ENCODE measurements around the gene LENG8. TPM values are rescaled to one million over a fixed set of nuclear protein-coding genes. Genes with fewer than 3 reads are reported as not detected.

The LENG8 gene
- total RNA-seq, 1 donor from 2014 or later, result 193 TPM

DNA sequence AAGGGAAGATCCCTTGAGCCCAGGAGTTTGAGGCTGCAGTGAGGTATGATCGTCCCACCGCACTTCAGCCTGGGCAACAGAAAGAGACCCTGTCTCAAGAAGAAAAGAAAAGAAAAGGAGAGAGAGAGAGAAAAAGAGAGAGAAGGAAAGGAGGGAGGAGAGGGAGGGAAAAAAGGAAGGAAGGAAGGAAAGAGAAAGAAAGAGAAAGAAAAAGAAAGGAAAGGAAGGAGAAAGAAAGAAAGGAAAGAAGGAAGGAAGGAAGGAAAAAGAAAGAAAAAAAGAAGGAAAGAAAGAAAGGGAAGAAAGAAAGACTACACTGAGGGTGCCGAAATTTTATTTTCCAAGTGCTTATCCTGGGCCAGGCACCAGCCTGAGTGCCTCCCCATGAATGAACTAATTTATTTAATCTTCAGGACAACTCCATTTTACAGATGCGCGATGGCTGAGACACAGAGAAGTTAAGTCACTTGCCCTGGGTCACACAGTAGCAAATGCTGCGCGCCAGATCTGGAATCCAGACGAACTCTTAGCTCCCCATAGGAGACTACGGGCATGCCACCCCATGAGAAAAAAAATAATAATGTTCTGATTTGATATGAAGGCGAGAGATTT, 21.4 kb downstream of the LENG8 start:
- Mint-ChIP-seq H3K4me3 (ENCODE audit: unreplicated experiment) (peak overlapping the region; percentile 79), H3K27ac (ENCODE audit: unreplicated experiment) (peak overlapping the region; percentile 49), H3K9me3 (ENCODE audit: unreplicated experiment) (no peaks in the 10 kb centered on the region), H3K36me3 (ENCODE audit: low read depth, unreplicated experiment) (peaks cover 8% of the 10 kb centered on the region), H3K27me3 (ENCODE audit: low read depth, unreplicated experiment) (no peaks in the 10 kb centered on the region), H3K4me1 (ENCODE audit: low read depth, unreplicated experiment) (peaks cover 18% of the 10 kb centered on the region)
- no peak for FAIRE-seq
- Histone ChIP-seq H2AFZ (ENCODE audit: low read depth, low read length) (no peak overlapping the region), H3K36me3 (ENCODE audit: insufficient read depth, low read length) (no peaks in the 10 kb centered on the region), H3K4me1 (ENCODE audit: insufficient read depth, low read length) (peaks cover 14% of the 10 kb centered on the region), H3K9me3 (ENCODE audit: insufficient read depth, low read depth, low read length) (no peaks in the 10 kb centered on the region), H3K27ac (ENCODE audit: low read depth, low read length) (no peak overlapping the region), H4K20me1 (ENCODE audit: insufficient read depth, low read length) (no peaks in the 10 kb centered on the region), H3K4me3 (ENCODE audit: insufficient read depth, low read depth, low read length) (peak overlapping the region; percentile 33), H3K4me2 (ENCODE audit: low read length) (peak overlapping the region; percentile 78), H3K27me3 (ENCODE audit: insufficient read depth, low read length) (peaks cover 13% of the 10 kb centered on the region), H3K79me2 (ENCODE audit: insufficient read depth, low read length) (no peaks in the 10 kb centered on the region), H3K9ac (ENCODE audit: low read length) (no peak overlapping the region)
- no peak for DNase-seq (ENCODE audit: low read depth)
- no peak for TF ChIP-seq EZH2 (IDR thresholded peaks at IDR 0.05; ENCODE audit: insufficient read depth, low read length)
- TF ChIP-seq, protein P1, sequence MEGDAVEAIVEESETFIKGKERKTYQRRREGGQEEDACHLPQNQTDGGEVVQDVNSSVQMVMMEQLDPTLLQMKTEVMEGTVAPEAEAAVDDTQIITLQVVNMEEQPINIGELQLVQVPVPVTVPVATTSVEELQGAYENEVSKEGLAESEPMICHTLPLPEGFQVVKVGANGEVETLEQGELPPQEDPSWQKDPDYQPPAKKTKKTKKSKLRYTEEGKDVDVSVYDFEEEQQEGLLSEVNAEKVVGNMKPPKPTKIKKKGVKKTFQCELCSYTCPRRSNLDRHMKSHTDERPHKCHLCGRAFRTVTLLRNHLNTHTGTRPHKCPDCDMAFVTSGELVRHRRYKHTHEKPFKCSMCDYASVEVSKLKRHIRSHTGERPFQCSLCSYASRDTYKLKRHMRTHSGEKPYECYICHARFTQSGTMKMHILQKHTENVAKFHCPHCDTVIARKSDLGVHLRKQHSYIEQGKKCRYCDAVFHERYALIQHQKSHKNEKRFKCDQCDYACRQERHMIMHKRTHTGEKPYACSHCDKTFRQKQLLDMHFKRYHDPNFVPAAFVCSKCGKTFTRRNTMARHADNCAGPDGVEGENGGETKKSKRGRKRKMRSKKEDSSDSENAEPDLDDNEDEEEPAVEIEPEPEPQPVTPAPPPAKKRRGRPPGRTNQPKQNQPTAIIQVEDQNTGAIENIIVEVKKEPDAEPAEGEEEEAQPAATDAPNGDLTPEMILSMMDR (IDR thresholded peaks at IDR 0.05; ENCODE audit: insufficient read depth, low read depth, low read length), result no peak

GRCh38 chr19:54470991-54471782, 22.2 kb downstream of the LENG8 start:
- H3K27me3 ChIP-seq (ENCODE audit: insufficient read depth, low read length), result peaks cover 13% of the 10 kb centered on the region
- H3K4me3 ChIP-seq (ENCODE audit: insufficient read depth, low read depth, low read length), result peak overlapping the region; percentile 33
- H3K4me1 Mint-ChIP-seq (ENCODE audit: low read depth, unreplicated experiment), result peaks cover 18% of the 10 kb centered on the region
- no peaks in the 10 kb centered on the region for H3K27me3 Mint-ChIP-seq (ENCODE audit: low read depth, unreplicated experiment)
- DNase-seq (ENCODE audit: low read depth) (no peak), FAIRE-seq (no peak)
- H2AFZ ChIP-seq (ENCODE audit: low read depth, low read length), result peak overlapping the region; percentile 54
- H3K9me3 Mint-ChIP-seq (ENCODE audit: unreplicated experiment), result no peaks in the 10 kb centered on the region
- H3K4me2 ChIP-seq (ENCODE audit: low read length), result peak overlapping the region; percentile 78
- no peaks in the 10 kb centered on the region for H3K9me3 ChIP-seq (ENCODE audit: insufficient read depth, low read depth, low read length)
- H3K4me1 ChIP-seq (ENCODE audit: insufficient read depth, low read length), result peaks cover 14% of the 10 kb centered on the region
- H3K27ac Mint-ChIP-seq (ENCODE audit: unreplicated experiment), result no peak overlapping the region
- no peaks in the 10 kb centered on the region for H4K20me1 ChIP-seq (ENCODE audit: insufficient read depth, low read length)
- no peaks in the 10 kb centered on the region for H3K79me2 ChIP-seq (ENCODE audit: insufficient read depth, low read length)
- H3K9ac ChIP-seq (ENCODE audit: low read length), result peak overlapping the region; percentile 43
- H3K36me3 Mint-ChIP-seq (ENCODE audit: low read depth, unreplicated experiment), result peaks cover 7% of the 10 kb centered on the region
- TF ChIP-seq, protein P1 (IDR thresholded peaks at IDR 0.05; ENCODE audit: insufficient read depth, low read depth, low read length), result no peak
- peak; percentile 44 for TF ChIP-seq EZH2 (IDR thresholded peaks at IDR 0.05; ENCODE audit: insufficient read depth, low read length)
- H3K4me3 Mint-ChIP-seq (ENCODE audit: unreplicated experiment), result peak overlapping the region; percentile 80
- H3K36me3 ChIP-seq (ENCODE audit: insufficient read depth, low read length), result no peaks in the 10 kb centered on the region
- H3K27ac ChIP-seq (ENCODE audit: low read depth, low read length), result no peak overlapping the region

Measured in astrocyte (in vitro differentiated cells and primary cell).